ENCODE measurements around the gene CEP85. TPM values are rescaled to one million over a fixed set of nuclear protein-coding genes. Genes with fewer than 3 reads are reported as not detected.
"Not testable (repeated sequence)": the region's sequence is repeated elsewhere in the genome, so short reads cannot be mapped to it uniquely, and the experiment has no call there.

The CEP85 gene
- total and polyA plus RNA-seq, 4 donors: 2.6 to 14.6 (median 5.3) TPM

DNA sequence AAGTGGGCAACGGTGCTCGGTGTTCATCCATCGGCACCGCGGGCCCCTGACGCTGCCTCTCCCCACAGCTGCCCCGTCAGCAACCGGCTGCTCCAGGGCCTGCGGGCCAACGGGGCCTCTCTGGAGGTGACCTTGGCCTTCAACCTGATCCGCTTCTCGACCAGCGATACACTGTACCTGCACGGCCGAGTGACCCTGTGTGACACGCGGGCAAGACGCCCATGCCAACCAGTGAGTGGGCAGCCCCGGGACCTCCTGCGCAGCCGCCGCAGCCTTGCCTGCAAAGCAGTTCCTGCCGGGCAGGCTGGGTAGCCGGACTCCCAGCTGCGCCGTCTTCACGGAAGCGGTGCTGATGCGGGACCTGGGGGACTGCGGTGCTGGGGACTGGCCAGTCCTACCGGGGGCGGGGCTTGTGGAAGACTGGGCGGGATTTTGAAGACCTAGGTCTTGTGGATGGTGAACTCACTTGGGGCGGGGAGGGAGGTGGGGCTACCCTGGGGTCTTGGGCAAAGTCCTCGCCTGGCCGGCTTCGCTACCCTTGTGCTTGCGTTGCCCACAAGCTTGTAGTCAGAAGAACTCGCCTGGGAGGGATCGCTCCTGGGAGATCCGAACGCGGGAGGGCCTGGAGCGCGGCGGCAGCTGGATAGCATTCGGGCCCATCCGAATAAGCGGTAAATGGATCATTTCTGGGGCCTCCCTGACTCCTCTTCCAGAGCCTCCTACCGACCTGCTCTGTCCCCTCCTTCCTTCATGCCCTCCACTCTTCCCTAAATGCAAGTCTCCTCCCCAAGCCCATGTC is 8.8 kb upstream of the CEP85 start (continued):
- TF ChIP-seq, protein P1, sequence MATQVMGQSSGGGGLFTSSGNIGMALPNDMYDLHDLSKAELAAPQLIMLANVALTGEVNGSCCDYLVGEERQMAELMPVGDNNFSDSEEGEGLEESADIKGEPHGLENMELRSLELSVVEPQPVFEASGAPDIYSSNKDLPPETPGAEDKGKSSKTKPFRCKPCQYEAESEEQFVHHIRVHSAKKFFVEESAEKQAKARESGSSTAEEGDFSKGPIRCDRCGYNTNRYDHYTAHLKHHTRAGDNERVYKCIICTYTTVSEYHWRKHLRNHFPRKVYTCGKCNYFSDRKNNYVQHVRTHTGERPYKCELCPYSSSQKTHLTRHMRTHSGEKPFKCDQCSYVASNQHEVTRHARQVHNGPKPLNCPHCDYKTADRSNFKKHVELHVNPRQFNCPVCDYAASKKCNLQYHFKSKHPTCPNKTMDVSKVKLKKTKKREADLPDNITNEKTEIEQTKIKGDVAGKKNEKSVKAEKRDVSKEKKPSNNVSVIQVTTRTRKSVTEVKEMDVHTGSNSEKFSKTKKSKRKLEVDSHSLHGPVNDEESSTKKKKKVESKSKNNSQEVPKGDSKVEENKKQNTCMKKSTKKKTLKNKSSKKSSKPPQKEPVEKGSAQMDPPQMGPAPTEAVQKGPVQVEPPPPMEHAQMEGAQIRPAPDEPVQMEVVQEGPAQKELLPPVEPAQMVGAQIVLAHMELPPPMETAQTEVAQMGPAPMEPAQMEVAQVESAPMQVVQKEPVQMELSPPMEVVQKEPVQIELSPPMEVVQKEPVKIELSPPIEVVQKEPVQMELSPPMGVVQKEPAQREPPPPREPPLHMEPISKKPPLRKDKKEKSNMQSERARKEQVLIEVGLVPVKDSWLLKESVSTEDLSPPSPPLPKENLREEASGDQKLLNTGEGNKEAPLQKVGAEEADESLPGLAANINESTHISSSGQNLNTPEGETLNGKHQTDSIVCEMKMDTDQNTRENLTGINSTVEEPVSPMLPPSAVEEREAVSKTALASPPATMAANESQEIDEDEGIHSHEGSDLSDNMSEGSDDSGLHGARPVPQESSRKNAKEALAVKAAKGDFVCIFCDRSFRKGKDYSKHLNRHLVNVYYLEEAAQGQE (IDR thresholded peaks at IDR 0.05): peak; percentile 66
- TF ChIP-seq HNF4A (conservative IDR thresholded peaks at IDR 0.05) (peak; percentile 82 to 86), FOXA2 (IDR thresholded peaks at IDR 0.05) (no peak), HNF4G (IDR thresholded peaks at IDR 0.05) (peak; percentile 64)
- TF ChIP-seq, protein P2, sequence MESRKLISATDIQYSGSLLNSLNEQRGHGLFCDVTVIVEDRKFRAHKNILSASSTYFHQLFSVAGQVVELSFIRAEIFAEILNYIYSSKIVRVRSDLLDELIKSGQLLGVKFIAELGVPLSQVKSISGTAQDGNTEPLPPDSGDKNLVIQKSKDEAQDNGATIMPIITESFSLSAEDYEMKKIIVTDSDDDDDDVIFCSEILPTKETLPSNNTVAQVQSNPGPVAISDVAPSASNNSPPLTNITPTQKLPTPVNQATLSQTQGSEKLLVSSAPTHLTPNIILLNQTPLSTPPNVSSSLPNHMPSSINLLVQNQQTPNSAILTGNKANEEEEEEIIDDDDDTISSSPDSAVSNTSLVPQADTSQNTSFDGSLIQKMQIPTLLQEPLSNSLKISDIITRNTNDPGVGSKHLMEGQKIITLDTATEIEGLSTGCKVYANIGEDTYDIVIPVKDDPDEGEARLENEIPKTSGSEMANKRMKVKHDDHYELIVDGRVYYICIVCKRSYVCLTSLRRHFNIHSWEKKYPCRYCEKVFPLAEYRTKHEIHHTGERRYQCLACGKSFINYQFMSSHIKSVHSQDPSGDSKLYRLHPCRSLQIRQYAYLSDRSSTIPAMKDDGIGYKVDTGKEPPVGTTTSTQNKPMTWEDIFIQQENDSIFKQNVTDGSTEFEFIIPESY (IDR thresholded peaks at IDR 0.05): peak; percentile 60
- TF ChIP-seq, protein P3, sequence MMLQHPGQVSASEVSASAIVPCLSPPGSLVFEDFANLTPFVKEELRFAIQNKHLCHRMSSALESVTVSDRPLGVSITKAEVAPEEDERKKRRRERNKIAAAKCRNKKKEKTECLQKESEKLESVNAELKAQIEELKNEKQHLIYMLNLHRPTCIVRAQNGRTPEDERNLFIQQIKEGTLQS (IDR thresholded peaks at IDR 0.05): no peak

DNA sequence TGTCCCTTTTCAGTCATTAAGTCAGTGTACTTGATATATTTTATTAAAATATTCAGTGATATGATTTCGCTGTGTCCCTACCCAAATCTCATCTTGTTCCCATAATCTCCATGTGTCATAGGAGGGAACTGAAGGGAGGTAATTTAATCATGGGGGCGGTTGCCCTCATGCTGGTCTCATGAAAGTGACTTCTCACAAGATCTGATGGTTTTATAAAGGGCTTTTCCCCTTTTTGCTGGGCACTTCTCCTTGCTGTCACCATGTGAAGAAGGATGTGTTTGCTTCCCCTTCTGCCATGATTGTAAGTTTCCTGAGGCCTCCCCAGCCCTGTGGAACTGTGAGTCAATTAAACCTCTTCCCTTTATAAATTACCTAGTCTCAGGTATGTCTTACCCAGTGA is 3.3 kb upstream of the CEP85 start:
- 90% methylated on average over 2 of the region's 2 CpGs for WGBS
- not testable (repeated sequence) for H3K9me3 ChIP-seq (ENCODE audit: control insufficient read depth in 4 of 4, low read length in 3 of 4); H3K27ac ChIP-seq (ENCODE audit: low read depth in 1 of 2, low read length in 2 of 2); DNase-seq (ENCODE audit: low spot score); H3K36me3 ChIP-seq (ENCODE audit: control insufficient read depth in 4 of 4, insufficient read depth in 3 of 4, low read depth in 1 of 4, low read length in 3 of 4); H3K27me3 ChIP-seq (ENCODE audit: control insufficient read depth in 4 of 4, insufficient read depth in 4 of 4, low read length in 3 of 4); H3K9ac ChIP-seq (ENCODE audit: low read depth in 1 of 2, low read length in 2 of 2); H3K4me3 ChIP-seq (ENCODE audit: low read depth in 1 of 3, low read length in 3 of 3)
- H3K4me1 ChIP-seq (ENCODE audit: control insufficient read depth in 4 of 4, insufficient read depth in 4 of 4, low read length in 3 of 4): peaks cover 0 to 27% (median 14%) of the 10 kb centered on the region in 4 donors

DNA sequence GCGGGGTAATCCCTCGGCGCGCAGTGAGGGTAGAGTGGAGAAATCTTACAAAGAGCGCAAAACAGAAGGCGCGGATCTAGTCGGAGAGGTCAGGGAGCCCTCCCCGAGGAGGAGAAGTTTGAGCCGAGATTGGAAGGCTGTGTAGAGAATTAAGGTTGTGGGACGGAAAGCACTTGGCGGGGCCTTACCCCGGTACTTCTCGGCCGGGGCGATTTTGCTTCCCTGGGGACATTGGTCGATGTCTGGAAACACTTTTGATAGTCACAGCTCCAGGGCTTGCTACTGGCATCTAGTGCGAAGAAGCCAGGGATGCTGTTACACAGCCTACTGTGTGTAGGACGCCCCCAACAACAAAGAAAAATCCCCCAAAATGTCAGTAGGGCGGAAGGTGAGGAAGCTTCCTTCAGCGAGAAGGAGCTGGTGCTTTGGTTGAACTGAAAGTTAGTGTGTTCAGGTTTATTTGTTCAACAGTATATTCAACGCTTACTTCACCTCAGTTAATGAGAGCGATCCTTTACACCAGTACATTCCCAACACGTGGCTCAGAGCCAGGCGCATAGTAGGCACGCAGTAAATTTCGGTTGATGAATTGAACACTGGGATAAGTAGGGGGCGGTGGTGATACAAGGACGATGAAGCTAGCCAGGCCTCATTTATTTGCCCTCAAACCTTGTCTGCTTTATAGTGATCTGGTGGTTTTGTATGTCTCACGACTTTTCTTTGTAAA is 807 bp downstream of the CEP85 start:
- 4% methylated on average over 30 of the region's 30 CpGs for WGBS
- peak overlapping the region; percentile 60 to 86 for H3K27ac ChIP-seq (ENCODE audit: low read depth in 1 of 2, low read length in 2 of 2)
- H3K9me3 ChIP-seq (ENCODE audit: control insufficient read depth in 4 of 4, low read length in 3 of 4): no peaks in the 10 kb centered on the region
- peak overlapping the region; percentile 58 to 82 (median 74) for H3K4me3 ChIP-seq (ENCODE audit: low read depth in 1 of 3, low read length in 3 of 3)
- H3K27me3 ChIP-seq (ENCODE audit: control insufficient read depth in 4 of 4, insufficient read depth in 4 of 4, low read length in 3 of 4): no peaks in the 10 kb centered on the region
- H3K36me3 ChIP-seq (ENCODE audit: control insufficient read depth in 4 of 4, insufficient read depth in 3 of 4, low read depth in 1 of 4, low read length in 3 of 4): no peaks in the 10 kb centered on the region
- DNase-seq (ENCODE audit: low spot score): peak; percentile 40
- peak overlapping the region; percentile 55 to 79 for H3K9ac ChIP-seq (ENCODE audit: low read depth in 1 of 2, low read length in 2 of 2)
- H3K4me1 ChIP-seq (ENCODE audit: control insufficient read depth in 4 of 4, insufficient read depth in 4 of 4, low read length in 3 of 4): peaks cover 0 to 17% (median 10%) of the 10 kb centered on the region in 4 donors
- TF ChIP-seq EGR1 (IDR thresholded peaks at IDR 0.05; ENCODE audit: low read depth in 2 of 2): no peak
- TF ChIP-seq, protein P4, sequence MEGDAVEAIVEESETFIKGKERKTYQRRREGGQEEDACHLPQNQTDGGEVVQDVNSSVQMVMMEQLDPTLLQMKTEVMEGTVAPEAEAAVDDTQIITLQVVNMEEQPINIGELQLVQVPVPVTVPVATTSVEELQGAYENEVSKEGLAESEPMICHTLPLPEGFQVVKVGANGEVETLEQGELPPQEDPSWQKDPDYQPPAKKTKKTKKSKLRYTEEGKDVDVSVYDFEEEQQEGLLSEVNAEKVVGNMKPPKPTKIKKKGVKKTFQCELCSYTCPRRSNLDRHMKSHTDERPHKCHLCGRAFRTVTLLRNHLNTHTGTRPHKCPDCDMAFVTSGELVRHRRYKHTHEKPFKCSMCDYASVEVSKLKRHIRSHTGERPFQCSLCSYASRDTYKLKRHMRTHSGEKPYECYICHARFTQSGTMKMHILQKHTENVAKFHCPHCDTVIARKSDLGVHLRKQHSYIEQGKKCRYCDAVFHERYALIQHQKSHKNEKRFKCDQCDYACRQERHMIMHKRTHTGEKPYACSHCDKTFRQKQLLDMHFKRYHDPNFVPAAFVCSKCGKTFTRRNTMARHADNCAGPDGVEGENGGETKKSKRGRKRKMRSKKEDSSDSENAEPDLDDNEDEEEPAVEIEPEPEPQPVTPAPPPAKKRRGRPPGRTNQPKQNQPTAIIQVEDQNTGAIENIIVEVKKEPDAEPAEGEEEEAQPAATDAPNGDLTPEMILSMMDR (IDR thresholded peaks at IDR 0.05; ENCODE audit: low read depth, low read length, missing input control): no peak
- TF ChIP-seq FOXA2 (IDR thresholded peaks at IDR 0.05): no peak
- no peak for TF ChIP-seq HNF4A (conservative IDR thresholded peaks at IDR 0.05)
- TF ChIP-seq, protein P3 (IDR thresholded peaks at IDR 0.05): no peak
- TF ChIP-seq RAD21 (IDR thresholded peaks at IDR 0.05): no peak
- TF ChIP-seq, protein P1 (IDR thresholded peaks at IDR 0.05): no peak
- TF ChIP-seq GABPA (IDR thresholded peaks at IDR 0.05 in 1 of 2, conservative IDR thresholded peaks at IDR 0.05 in 1 of 2): no peak
- no peak for TF ChIP-seq YY1 (IDR thresholded peaks at IDR 0.05)
- no peak for TF ChIP-seq NR2F2 (IDR thresholded peaks at IDR 0.05)
- no peak for TF ChIP-seq JUND (IDR thresholded peaks at IDR 0.05)
